H1 (cell line): Measurements from ENCODE around the gene TSPAN16. TPM values are rescaled to one million over a fixed set of nuclear protein-coding genes. Genes with fewer than 3 reads are reported as not detected.

Experiments
- CHD7 ChIP-seq: fragments of 300-600 bp; sonication (generic); IDR thresholded peaks from 2 replicates; pipeline ENCODE4 v1.7.1; 2012; ENCODE audit warnings: low read length, moderate library complexity, mild to moderate bottlenecking, inconsistent platforms; ENCODE audit not compliant: insufficient replicate concordance
- RAD21 ChIP-seq, 2 experiments: IDR thresholded peaks in 1 of 2; conservative IDR thresholded peaks in 1 of 2; 2 replicates each; pipeline ENCODE4 v1.6.1; 2011; ENCODE audit warnings: low read depth in 2 of 2, low read length in 2 of 2, improper control_type of control experiment in 1 of 2, inconsistent platforms in 1 of 2, mild to moderate bottlenecking in 1 of 2, moderate library complexity in 1 of 2
- polyA plus RNA-seq, 7 experiments: library from polyadenylated mRNA; depleted of rRNA in 3 of 7; stranded (reverse) in 5 of 7; unstranded in 2 of 7; fragments of >200 nt in 5 of 7; fragments of 200-250 nt in 2 of 7; gene quantifications; 1 replicate in 5 of 7; 2 replicates in 1 of 7; 4 replicates in 1 of 7; pipeline versions ENCODE4 v1.2.1 to v1.2.3, GENCODE V29; 2011 to 2013; ENCODE audit warnings: missing spikeins in 2 of 7, mixed read lengths in 2 of 7
- total RNA-seq: library from RNA; stranded (reverse); fragmentation: NEBNext Ultra II Directional; extraction: Animal tissue kit (Norgen Biotek cat#: 25700); gene quantifications from 2 replicates; pipeline ENCODE4 v1.2.1, GENCODE V29; 2021

The TSPAN16 gene
- total and polyA plus RNA-seq, 2 of the 8 experiments (the other 6 are each of a cell fraction or from before 2014, with no cell fraction given), result not detected

GRCh38 chr19:11278670-11279069 lies 17.3 kb upstream of the TSPAN16 start (continued):
- TF ChIP-seq CHD7 (no peak), RAD21 (IDR thresholded peaks at IDR 0.05 in 1 of 2, conservative IDR thresholded peaks at IDR 0.05 in 1 of 2; ENCODE audit: low read depth in 2 of 2, low read length in 2 of 2) (no peak)
- TF ChIP-seq, all 59 proteins: peak for 0
